Epidermal melanocyte (primary cell): Measurements from ENCODE around the gene NEB.
"Not testable (repeated sequence)": the region's sequence is repeated elsewhere in the genome, so short reads cannot be mapped to it uniquely, and the experiment has no call there.

Experiments
- DNase-seq: peaks from one replicate; pipeline ENCODE4 v3.0.0; 2011; ENCODE audit warnings: low spot score; ENCODE audit not compliant: insufficient read length

NEB gene

DNA sequence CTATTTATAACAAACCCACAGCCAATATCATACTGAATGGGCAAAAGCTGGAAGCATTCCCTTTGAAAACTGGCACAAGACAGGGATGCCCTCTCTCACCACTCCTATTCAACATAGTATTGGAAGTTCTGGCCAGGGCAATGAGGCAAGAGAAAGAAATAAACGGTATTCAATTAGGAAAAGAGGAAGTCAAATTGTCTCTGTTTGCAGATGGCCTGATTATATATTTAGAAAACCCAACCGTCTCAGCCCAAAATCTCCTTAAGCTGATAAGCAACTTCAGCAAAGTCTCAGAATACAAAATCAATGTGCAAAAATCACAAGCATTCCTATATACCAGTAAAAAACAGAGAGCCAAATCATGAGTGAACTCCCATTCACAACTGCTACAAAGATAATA lies 176.4 kb downstream of the NEB start:
- DNase-seq, result not testable (repeated sequence)

DNA sequence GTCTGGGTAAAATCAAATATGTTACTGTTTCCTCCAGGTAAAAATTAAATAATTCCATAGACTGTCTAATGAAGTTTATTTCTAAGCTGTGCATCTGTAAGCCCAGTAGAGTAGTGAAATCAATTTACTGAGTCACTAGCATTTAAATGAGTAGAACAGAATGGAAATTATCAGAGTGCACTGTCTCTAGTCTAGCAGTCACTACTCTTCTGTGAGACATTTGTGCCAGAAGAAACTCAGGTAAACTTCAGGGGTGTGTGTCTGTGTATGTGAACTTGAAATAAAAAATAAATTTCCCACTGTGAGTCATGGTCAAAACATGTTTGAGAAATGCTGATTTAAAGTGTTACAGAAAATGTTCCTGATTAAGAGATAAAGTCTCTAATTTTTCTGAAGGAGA lies 178.2 kb downstream of the NEB start:
- no peak for DNase-seq

DNA sequence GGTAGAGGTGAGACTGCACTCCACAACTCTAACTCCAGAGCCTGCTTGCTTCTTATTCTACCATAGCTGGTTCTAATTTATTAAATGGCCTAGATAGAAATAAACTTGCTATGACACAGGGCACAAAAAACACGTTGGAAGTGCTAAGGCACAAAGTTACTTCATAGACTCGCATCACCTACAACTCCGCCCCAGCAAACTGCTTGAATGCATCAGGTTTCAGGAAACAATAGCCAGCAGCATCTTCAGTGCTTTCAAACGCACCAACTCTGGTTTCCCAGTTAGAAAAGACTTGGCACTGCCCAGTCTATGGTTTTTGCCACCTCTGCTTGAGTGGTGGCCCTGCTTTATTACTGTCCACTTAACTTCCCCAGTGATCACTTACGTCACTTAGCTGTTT lies 182.0 kb downstream of the NEB start:
- no peak for DNase-seq

DNA sequence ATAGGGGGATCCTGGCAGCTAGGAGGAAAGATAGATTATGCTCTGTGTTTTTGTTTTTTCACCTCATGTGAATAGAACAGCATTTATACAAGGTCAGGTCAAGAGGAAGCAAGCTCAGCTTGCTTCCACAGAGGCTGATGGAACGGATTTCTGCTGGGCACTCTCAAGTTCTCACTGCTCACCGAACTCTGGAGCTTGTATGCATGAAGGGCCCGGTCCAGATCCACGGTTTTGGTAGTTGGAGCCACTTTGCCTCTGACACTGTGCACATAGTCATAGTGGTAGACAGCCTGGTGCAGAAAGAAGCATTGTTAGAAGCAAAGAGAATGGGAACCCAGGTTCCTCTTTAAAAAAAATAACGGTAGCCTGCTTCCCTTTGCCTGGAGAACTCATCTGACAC lies 182.7 kb downstream of the NEB start:
- DNase-seq, result no peak

DNA sequence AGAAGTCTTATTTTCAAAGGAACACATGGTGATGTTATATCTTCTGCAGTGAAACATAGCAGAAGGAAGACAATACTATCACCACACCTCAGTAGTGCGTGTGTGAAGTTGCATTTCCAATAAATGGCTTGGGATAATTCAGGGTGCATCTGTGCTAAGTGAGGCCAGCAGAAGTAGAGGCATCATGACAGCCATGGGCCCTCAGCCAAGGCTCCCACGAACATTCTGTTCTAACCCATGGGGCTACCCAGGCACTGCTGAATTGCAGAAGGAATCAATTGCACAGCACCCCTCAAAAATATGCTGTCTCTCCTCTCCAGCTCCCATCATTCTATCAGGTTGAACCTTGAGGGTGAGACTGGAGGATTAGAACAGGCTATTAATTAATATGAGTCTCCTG lies 185.1 kb downstream of the NEB start:
- DNase-seq, result no peak

DNA sequence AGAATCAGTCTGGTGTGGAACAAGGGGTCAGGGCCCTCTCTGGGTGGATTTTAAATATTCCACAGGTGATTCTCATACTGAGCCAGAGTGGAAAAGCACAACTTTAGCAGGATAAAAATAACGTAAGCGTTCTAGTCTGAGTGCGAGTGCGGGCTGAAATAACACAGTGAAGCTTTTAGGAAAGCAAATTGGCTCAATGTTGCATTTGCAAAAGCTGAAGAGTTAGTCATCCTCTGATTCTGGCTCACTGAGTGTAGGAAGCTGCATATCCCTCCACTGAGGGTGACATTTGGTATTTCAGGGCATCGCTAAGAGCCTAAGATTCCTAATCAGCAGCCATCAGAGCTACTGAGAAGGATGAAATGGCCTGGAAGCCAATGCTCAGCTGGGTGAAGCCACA lies 189.8 kb downstream of the NEB start:
- no peak for DNase-seq

DNA sequence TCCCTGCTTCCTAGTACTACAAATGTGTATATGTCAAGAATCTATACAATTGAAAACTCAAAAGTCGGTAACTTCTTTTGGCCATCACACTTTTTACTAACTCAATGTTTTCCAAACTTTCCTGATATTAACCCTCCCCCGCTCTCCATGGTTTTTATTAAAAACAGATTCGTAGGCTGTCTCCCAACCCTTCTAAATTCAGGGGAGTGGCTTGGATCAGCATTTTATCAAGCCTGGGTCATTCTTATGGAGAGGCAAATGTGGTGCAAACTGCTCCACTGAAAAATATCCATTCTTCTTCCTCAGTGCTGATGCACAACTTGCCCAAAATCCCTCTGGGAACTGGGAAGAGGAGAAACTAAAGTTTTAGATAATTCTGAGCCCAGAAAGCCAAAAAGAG lies 190.4 kb downstream of the NEB start:
- no peak for DNase-seq

DNA sequence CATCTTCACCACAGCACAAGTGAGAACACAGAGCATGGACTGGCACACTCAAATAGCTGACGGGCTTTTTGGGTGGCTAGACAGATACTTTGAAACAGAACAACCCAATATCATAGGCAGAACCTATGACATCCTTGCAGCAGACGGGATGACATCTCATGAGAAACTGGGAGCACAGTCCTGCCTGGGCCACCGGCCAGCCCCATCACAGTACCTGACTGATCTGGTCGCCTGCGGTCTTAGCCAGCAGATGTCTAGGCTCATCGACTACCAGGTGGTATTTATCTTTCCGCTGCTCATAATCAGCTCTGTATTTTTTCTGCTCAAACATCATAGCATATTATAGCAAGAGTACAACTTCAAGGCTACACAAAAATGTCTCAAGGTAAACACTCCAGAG lies 200.3 kb downstream of the NEB start:
- no peak for DNase-seq

DNA sequence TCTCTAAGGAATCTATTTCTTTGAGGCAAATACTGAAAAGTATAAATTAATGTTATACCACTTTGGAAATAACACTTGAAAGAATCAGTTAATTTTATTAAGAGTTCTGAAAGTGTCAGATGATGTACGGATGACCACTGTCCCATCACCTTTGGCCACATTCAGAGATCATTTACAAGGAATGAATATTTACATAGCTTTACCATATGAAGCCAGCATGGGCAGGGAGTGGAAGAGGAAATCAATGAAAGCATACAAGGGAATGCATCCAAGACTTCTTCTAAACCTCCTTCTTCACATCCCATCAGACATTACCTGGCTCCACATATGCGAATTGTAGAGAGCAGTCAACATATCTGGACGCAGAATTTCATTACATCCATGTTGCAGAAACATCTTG lies 201.1 kb downstream of the NEB start:
- DNase-seq, result no peak

DNA sequence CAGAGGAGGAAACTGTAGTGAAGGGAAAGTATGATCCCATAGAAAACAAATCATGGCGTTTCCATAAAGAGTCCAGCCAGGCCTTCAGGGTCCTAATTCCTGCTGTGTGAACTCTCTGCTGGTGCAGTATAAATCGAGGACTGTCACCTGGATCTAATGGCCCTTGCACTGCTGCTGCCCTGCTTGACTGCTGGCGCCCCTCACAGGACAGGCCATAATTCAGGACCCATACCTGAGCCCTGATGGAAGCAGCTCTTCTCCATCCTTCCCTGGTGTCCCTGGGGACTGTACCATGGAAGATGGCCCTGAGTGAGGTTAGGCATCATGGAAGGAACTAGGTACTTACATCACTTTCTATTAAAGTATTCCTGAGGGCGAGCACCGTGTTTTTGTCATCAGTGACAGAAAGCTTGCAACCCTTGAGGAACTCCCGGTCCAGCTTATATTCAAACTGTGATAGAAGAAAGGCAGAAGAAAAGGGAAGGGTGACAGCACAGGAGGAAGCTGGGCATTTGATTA lies 207.6 kb downstream of the NEB start:
- DNase-seq, result no peak

DNA sequence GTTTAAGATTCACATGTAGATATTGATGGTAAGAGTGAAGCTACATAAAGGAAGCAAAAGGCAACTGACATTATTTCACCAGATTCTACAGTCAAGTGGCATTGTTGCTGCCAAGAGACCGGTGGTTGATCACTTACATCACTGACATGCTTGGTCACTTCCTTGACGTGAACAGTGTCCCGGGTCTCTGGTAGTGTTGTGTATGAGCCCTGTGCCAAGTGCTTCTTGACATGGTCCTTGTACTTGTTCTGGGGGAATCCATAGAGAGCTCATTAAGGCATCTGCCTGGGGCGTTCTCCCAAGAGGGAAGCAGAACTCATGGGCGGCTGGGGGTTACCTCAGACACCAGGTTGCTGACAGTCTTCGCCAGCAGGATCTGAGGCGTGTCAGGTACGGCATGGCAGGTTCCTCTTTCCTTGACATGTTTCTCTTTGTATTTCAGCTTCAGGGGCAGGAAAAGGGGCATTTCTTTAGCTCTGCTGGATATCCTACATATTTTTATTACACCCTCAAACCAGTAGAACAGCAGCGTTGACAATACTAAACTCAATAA lies 208.4 kb downstream of the NEB start:
- DNase-seq, result no peak

DNA sequence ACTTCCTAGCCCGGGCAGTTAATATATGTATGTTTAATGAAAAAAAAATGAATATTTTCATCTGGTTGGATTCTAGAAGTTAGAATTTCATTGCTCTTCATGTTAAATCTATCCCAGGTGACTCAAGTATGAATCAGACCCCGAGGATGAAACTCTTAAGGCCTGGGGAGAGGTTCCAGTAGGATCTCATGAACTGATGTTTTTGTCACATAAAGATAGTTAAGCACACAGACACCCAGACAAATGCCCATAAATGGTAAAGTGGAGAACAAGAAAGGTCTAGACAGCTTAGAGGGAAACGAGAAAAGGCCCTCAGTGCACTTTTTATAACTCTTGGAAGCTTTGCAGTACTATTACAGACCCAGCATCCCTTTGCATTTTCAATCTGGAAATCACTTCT lies 210.4 kb downstream of the NEB start:
- no peak for DNase-seq

DNA sequence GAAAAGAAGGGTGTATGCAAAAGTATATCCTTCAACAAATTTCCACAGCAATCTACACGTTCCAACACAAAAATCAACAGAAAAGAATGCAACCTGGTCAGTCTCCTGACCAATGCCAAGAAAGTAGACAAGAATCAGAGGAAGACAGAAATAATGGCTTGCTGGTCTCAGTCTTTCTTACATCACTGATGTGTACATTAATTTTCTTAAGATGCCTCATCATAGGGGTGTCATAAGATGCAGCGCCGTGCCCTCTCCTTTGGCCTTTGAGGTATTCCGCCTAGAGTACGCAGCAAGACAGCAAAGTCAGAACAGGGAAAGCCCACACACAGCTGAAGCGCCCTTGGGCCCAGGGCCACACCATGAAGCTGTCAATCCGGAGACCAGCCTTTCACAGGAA lies 211.7 kb downstream of the NEB start:
- no peak for DNase-seq

DNA sequence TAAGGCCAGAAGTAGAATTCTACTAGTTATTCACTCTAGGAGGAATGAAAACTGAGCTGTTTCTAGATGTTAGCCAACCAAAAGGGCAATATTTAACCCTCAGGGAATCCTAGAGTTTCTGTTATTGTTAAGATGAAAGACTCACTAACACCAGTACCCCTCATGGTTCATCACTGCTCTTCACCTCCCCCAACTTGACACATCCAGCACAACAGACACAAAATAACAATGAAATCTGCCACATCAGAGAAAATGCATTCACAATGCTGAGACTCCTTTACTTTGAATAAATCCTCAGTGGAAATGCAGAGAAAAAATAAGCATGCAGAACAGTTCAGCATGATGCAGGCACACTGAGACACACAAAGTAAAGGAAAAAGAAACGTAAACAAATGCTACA lies 213.3 kb downstream of the NEB start:
- no peak for DNase-seq

DNA sequence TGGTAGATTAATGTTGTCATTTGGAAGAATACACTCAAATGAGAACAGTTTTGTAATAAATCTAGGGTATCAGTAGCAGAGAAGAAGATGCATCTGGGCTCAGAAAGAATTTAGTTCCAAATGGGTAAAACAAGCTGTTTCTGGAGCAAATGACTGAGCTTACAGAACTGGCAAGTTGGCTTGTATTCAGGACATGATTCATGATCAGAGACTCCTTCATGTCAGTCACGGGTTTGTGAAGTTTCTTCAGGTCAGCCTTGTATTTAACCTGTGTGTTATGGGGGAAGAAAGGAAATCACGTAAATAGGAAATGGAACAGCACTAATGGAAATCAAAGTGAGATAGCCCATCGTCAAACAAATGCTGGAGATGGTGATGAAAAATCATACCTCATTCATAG lies 215.5 kb downstream of the NEB start:
- no peak for DNase-seq

DNA sequence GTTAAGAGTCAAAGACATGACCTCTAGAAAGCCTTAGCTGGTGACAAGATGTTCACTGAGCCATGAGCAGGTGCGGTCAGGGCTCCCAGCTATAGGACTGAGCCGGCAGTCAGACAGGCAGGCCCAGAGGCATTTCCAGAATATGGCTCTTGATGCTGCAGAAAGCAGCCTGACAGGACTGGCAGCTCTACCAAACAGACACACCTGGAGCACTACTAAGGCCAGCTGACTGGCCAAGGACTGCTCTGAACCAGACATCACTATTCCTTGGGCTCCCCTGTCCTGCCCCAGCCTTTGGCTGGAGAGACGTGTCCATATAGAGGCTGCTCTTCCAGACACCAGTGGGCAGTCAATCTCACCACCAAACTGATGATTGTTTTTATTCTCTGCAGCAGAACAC lies 225.8 kb downstream of the NEB start:
- DNase-seq, result no peak

DNA sequence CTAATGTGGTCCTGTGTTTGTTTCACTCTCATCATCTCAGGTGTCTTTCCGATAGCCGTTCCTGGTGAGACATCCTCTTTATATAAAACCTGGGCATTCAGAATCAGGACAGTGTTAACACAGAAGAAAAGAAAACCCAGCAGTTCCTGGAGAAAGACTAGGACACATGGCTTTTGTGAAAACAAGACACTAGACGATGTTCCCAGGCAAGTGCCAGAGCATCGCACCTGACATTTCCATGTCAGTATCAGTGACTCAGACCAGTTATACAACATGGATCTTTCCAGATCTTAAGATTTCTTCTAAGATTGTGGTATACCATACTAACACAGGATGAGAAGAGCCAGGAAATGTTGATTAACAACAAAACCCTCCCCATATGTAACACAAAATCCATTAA lies 228.1 kb downstream of the NEB start:
- no peak for DNase-seq

DNA sequence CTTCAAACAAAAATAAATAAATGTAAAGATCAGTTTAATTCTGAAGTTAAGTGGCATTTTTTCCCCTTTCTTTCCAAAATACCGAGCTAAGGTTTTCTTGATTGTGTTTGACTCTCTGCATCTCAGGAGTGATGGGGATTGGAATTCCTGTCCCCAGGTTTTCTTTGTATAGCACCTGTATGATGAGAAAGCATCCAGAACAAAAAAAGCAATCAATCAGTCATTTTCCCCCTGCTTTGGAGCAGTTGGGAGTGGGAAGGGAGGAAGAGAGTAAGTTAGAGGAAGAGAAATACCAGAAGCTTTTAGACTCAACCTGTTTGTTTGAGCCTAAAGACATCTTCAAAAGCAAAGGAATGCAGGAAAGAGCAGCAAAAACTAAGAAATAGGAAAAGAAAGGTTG lies 236.1 kb downstream of the NEB start:
- DNase-seq, result no peak

DNA sequence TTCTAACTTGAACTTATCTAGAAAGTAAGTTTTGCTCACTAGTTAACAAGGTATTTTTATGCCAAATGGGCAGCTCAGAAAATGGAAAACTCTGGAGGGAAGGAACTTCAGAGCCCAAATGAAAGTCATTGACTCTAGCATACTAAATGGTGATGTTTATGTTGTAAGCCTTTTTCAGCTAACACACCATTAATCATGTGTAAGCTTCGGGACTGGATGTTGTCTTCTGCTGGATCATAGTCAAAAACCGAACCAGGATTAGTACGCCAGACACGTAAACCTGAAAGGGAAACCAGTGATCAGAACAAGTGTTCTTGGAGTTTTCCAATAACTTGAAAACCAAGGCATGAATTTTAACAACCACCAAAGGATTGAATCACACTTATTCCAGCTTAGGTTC lies 242.8 kb downstream of the NEB start:
- DNase-seq, result no peak

DNA sequence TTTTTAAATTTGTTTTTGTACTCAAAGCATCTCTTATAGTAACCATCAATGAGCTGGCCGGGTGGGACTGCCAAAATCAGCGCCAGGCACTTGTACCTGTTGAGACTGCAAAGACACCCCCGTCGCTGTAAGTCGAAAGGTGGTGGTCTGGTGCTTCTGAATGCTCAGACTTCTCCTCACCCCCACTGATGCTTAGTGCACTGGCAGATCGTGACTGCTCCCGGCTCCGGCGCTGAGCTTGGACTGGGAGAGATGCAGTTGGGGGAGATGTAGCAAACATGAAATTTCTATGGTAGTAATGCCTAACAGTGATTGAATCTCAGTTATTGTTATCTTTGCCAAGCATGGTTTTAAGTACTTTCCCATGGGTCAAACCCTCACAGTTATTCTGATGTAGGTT lies 244.0 kb downstream of the NEB start:
- DNase-seq, result no peak

DNA sequence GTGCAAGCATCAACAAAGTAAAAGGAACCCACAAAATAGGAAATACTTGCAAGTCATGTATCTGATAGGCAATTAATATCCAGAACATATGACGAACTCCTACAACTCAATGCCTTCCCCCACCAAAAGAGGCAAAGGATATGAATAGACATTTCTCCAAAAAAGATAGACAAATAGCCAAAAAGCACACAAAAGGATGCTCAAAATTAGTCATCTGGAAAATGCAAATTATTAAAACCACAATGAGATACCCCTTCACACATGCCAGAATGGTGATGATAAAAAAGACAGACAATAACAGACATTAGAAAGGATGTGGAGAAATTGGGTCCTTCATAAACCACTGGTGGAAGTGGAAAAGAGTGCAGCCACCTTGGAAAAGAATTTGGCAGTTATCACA lies 248.2 kb downstream of the NEB start:
- DNase-seq, result no peak

DNA sequence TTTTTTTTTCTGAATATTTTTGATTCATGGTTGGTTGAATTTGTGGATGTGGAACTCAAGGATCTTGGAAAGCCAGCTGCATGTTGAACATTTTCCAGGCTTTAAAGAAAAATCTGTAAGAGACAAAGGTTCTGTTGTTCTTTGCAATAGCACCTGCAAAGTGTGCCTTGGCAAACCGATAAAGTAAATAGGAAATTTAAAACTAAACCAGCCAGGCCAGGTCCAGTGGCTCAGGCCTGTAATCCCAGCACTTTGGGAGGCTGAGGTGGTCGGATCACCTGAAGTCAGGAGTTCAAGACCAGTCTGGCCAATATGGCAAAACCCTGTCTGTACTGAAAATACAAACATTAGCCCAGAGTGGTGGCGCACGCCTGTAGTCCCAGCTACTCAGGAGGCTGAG lies 250.2 kb downstream of the NEB start:
- DNase-seq, result no peak

DNA sequence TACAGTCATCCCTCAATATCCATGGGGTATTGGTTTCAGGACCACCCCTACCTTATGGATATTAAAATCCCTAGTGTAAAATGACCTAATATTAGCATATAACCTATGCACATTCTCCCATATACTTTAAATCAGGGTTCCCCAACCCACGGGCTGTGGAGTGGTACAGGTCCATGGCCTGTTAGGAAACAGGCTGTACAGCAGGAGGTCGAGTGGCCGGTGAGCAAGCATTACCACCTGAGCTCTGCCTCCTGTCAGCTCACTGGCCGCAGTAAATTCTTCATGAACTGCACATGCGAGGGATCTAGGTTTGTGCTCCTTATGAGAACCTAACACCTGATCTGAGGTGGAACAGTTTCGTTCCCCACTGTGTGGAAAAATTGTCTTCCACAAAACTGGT lies 250.7 kb downstream of the NEB start:
- DNase-seq, result no peak

DNA sequence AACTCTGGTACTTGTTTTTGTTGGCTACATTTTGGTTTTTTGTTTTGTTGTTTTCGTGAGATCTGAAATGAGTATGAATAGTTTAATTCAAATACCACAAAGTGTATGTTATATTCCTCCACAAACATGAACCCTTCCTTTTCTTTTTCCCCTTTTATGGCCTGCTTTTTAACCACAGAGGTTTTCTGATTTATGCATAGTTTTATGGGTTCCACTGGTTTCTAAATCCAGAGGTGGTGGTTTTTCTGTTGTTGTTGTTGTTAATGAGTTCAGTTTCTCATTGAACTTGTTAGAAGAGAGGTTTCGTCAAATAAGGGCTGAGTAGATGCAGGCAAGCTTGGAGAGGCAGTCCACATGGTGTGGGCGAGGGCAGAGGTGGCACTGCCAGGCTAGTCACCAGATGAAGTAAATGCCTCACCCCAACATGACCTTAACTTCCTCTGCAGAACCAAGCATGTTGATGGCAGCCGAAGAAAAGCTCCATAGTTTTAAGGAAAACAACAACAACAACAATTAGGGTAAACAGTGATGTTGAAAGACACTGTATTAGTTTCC lies 252.0 kb downstream of the NEB start:
- no peak for DNase-seq
